ENCODE results near the gene EPS8L2. TPM values are rescaled to one million over a fixed set of nuclear protein-coding genes. Genes with fewer than 3 reads are reported as not detected.

EPS8L2 gene
- total and polyA plus RNA-seq, 2 of the 8 experiments (the other 6 are each of a cell fraction or from before 2014, with no cell fraction given): 38.5 to 57.0 TPM

DNA sequence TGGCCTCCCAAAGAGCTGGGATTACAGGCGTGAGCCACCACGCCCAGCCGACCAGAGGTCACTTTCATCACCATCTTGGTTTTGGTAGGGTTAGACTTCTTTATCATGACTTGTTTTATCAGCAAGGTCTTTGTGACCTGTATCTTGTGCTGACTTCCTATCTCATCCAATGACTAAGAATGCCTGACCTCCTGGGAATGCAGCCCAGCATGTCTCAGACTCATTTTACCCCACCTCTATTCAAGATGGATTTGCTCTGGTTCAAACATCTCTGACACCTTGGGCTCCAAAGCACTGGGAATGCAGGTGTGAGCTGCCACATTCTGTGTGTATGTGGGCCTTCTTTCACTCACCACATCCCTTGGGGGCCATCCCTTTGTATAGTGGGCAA, 36.1 kb downstream of the EPS8L2 start:
- Histone ChIP-seq H3K4me1 (replicated peaks in 1 of 4; ENCODE audit: control insufficient read depth in 3 of 4, insufficient read depth in 4 of 4, low read length in 3 of 4) (peaks cover 0 to 9% (median 0%) of the 10 kb centered on the region in 4 experiments; a peak in 2 of 7 replicates), H3K23me2 (ENCODE audit: low read depth, low read length) (peaks cover 2% of the 10 kb centered on the region; the same call in 1 of the 2 replicates), H2BK5ac (ENCODE audit: low read depth, low read length) (peak overlapping the region; percentile 26; the same call in 1 of the 2 replicates), H3K23ac (ENCODE audit: insufficient read length) (no peak overlapping the region), H3K14ac (ENCODE audit: insufficient read length) (no peak overlapping the region), H3K9ac (replicated peaks in 1 of 4; ENCODE audit: extremely low read depth in 1 of 4, low read depth in 3 of 4, low read length in 3 of 4) (no peak overlapping the region; a peak in 1 of 7 replicates), H4K20me1 (replicated peaks in 1 of 2; ENCODE audit: control insufficient read depth in 1 of 2, insufficient read depth in 2 of 2, low read length in 2 of 2) (no peaks in the 10 kb centered on the region), H3K27ac (ENCODE audit: low read depth, low read length) (no peak overlapping the region), H3K9me3 (ENCODE audit: insufficient read depth in 2 of 2, low read depth in 1 of 2, low read length in 1 of 2) (no peaks in the 10 kb centered on the region), H2BK20ac (ENCODE audit: low read length) (peak overlapping the region; percentile 84; the same call in 1 of the 2 replicates), H3K4ac (replicated peaks; ENCODE audit: insufficient read length, low read depth, low read length) (peak overlapping the region; percentile 24), H2AK5ac (ENCODE audit: low read depth, low read length) (peak overlapping the region; percentile 47; the same call in 1 of the 2 replicates), H3K79me2 (ENCODE audit: control insufficient read depth in 1 of 2, insufficient read depth in 2 of 2, low read length in 2 of 2) (no peaks in the 10 kb centered on the region), H2BK12ac (ENCODE audit: low read depth, low read length) (peak overlapping the region; percentile 73; the same call in 1 of the 2 replicates), H4K8ac (ENCODE audit: extremely low read depth, insufficient read depth, low read length) (no peak overlapping the region), H3K79me1 (ENCODE audit: low read depth, low read length) (no peaks in the 10 kb centered on the region), H3K56ac (replicated peaks; ENCODE audit: insufficient read length, low read depth, low read length) (no peak overlapping the region), H3K27me3 (replicated peaks in 1 of 4; ENCODE audit: control insufficient read depth in 3 of 4, extremely low read depth in 1 of 4, insufficient read depth in 3 of 4, low read length in 3 of 4) (no peaks in the 10 kb centered on the region), H3K4me3 (ENCODE audit: extremely low read depth in 1 of 4, insufficient read depth in 2 of 4, low read depth in 3 of 4, low read length in 4 of 4) (no peak overlapping the region), H3K4me2 (ENCODE audit: insufficient read depth in 1 of 2, low read depth in 2 of 2, low read length in 2 of 2) (no peak overlapping the region), H3K18ac (ENCODE audit: extremely low read depth, low read length) (no peak overlapping the region), H4K5ac (ENCODE audit: insufficient read length, low read depth, low read length) (no peak overlapping the region), H2BK15ac (ENCODE audit: low read length) (no peak overlapping the region), H4K91ac (replicated peaks; ENCODE audit: insufficient read length, low read length) (peak overlapping the region; percentile 83), H2AFZ (ENCODE audit: low read length) (no peak overlapping the region), H3K36me3 (ENCODE audit: control insufficient read depth in 2 of 4, insufficient read depth in 4 of 4, low read length in 3 of 4) (no peaks in the 10 kb centered on the region), H2BK120ac (replicated peaks; ENCODE audit: low read depth, low read length) (peak overlapping the region; percentile 67)
- FAIRE-seq (no peak), DNase-seq (ENCODE audit: low read depth in 1 of 2, low spot score in 2 of 2) (no peak)
- WGBS, 2 experiments (ENCODE audit: extremely low coverage in 1 of 2, insufficient coverage in 1 of 2, insufficient read length in 1 of 2, insufficient replicate concordance in 2 of 2, low coverage in 1 of 2, low lambda C conversion rate in 2 of 2, missing lambda C conversion rate in 1 of 2): 97% methylated on average over 3 of the region's 3 CpGs; no CpG with 5 or more reads in 1 of the 2 experiments
- ChIA-PET CTCF (ENCODE audit: partially characterized antibody) (interaction anchor here (1.1 to 26.9 kb wide), 2 partner anchors 15 to 23 kb away, joined by 3 to 395 read pairs; no protein-coding TSS in a partner anchor), POLR2A (ENCODE audit: partially characterized antibody) (interaction anchor here (32.3 kb wide), 1 partner anchor 25 kb away, joined by 636 read pairs; the partner anchor contains the start of gene GATD1)
- TF ChIP-seq SIX5 (IDR thresholded peaks at IDR 0.05; ENCODE audit: low read depth, low read length) (no peak), SP1 (IDR thresholded peaks at IDR 0.05; ENCODE audit: low read depth, low read length) (no peak), RBBP5 (IDR thresholded peaks at IDR 0.05; ENCODE audit: borderline replicate concordance, low read depth, low read length) (no peak), SUZ12 (IDR thresholded peaks at IDR 0.05; ENCODE audit: low read length) (no peak), YY1 (IDR thresholded peaks at IDR 0.05; ENCODE audit: low read depth, low read length) (no peak), SAP30 (IDR thresholded peaks at IDR 0.05; ENCODE audit: insufficient read depth, insufficient replicate concordance, low read length) (no peak), JUND (IDR thresholded peaks at IDR 0.05; ENCODE audit: low read length) (no peak), HDAC6 (IDR thresholded peaks at IDR 0.05; ENCODE audit: low read depth, low read length) (no peak), CEBPB (IDR thresholded peaks at IDR 0.05; ENCODE audit: low read depth, low read length) (no peak)
- TF ChIP-seq, protein P1, sequence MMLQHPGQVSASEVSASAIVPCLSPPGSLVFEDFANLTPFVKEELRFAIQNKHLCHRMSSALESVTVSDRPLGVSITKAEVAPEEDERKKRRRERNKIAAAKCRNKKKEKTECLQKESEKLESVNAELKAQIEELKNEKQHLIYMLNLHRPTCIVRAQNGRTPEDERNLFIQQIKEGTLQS (IDR thresholded peaks at IDR 0.05; ENCODE audit: insufficient read depth, low read depth, low read length): no peak
- TF ChIP-seq, protein P2, sequence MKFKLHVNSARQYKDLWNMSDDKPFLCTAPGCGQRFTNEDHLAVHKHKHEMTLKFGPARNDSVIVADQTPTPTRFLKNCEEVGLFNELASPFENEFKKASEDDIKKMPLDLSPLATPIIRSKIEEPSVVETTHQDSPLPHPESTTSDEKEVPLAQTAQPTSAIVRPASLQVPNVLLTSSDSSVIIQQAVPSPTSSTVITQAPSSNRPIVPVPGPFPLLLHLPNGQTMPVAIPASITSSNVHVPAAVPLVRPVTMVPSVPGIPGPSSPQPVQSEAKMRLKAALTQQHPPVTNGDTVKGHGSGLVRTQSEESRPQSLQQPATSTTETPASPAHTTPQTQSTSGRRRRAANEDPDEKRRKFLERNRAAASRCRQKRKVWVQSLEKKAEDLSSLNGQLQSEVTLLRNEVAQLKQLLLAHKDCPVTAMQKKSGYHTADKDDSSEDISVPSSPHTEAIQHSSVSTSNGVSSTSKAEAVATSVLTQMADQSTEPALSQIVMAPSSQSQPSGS (IDR thresholded peaks at IDR 0.05; ENCODE audit: low read length): no peak

Data from H1 (cell line).